ENCODE measurements around the gene MCOLN1.
"Not testable (repeated sequence)": the region's sequence is repeated elsewhere in the genome, so short reads cannot be mapped to it uniquely, and the experiment has no call there.

The MCOLN1 gene

GRCh38 chr19:7565332-7565731 is 42.9 kb downstream of the MCOLN1 start:
- in situ Hi-C loops (cut with MboI; ENCODE audit: low sequenced_read_pairs, unreplicated experiment) = no loop called here
- TF ChIP-seq CTCF (IDR thresholded peaks at IDR 0.05; ENCODE audit: borderline replicate concordance, control extremely low read depth, extremely low read depth, insufficient read depth, missing control alignments) = no peak
- no peak for DNase-seq (ENCODE audit: low spot score)

GRCh38 chr19:7570761-7571160 is 48.3 kb downstream of the MCOLN1 start:
- in situ Hi-C loops (cut with MboI; ENCODE audit: low sequenced_read_pairs, unreplicated experiment) = no loop called here
- DNase-seq (ENCODE audit: low spot score) = no peak
- no peak for TF ChIP-seq CTCF (IDR thresholded peaks at IDR 0.05; ENCODE audit: borderline replicate concordance, control extremely low read depth, extremely low read depth, insufficient read depth, missing control alignments)

- no peak for TF ChIP-seq CTCF (IDR thresholded peaks at IDR 0.05; ENCODE audit: borderline replicate concordance, control extremely low read depth, extremely low read depth, insufficient read depth, missing control alignments)
- in situ Hi-C loops (cut with MboI; ENCODE audit: low sequenced_read_pairs, unreplicated experiment) = no loop called here
- no peak for DNase-seq (ENCODE audit: low spot score)
These were observed 53.1 kb downstream of the MCOLN1 start for GRCh38 chr19:7575434-7576040.

- in situ Hi-C loops (cut with MboI; ENCODE audit: low sequenced_read_pairs, unreplicated experiment); DNase-seq (ENCODE audit: low spot score): not testable (repeated sequence)
These were observed 55.0 kb downstream of the MCOLN1 start for GRCh38 chr19:7577422-7577821.

GRCh38 chr19:7578127-7578526 is 55.7 kb downstream of the MCOLN1 start:
- in situ Hi-C loops (cut with MboI; ENCODE audit: low sequenced_read_pairs, unreplicated experiment) = no loop called here
- no peak for DNase-seq (ENCODE audit: low spot score)
- TF ChIP-seq CTCF (IDR thresholded peaks at IDR 0.05; ENCODE audit: borderline replicate concordance, control extremely low read depth, extremely low read depth, insufficient read depth, missing control alignments) = no peak

- no peak for TF ChIP-seq CTCF (IDR thresholded peaks at IDR 0.05; ENCODE audit: borderline replicate concordance, control extremely low read depth, extremely low read depth, insufficient read depth, missing control alignments)
- DNase-seq (ENCODE audit: low spot score) = no peak
- in situ Hi-C loops (cut with MboI; ENCODE audit: low sequenced_read_pairs, unreplicated experiment) = no loop called here
These were observed 56.8 kb downstream of the MCOLN1 start for GRCh38 chr19:7579182-7579581.

GRCh38 chr19:7582446-7582845 is 60.0 kb downstream of the MCOLN1 start:
- no peak for DNase-seq (ENCODE audit: low spot score)
- in situ Hi-C loops (cut with MboI; ENCODE audit: low sequenced_read_pairs, unreplicated experiment) = no loop called here
- TF ChIP-seq CTCF (IDR thresholded peaks at IDR 0.05; ENCODE audit: borderline replicate concordance, control extremely low read depth, extremely low read depth, insufficient read depth, missing control alignments) = no peak
